Epithelial cell of esophagus (primary cell): ENCODE results near the gene GSTM1.

Source experiments
- DNase-seq: peaks from one replicate; pipeline ENCODE4 v3.0.0; 2010; ENCODE audit warnings: low read depth
- H3K4me3 ChIP-seq: 2 replicates; pipeline ENCODE4 v1.5.1; 2011; ENCODE audit warnings: mild to moderate bottlenecking, low read length, control low read depth
- TF ChIP-seq, protein P1 (sequence below): IDR thresholded peaks from 2 replicates; pipeline ENCODE4 v1.5.1; 2011; ENCODE audit warnings: low read depth, mild to moderate bottlenecking, low read length, control low read depth, inconsistent platforms; ENCODE audit not compliant: insufficient read depth; ENCODE audit errors: missing control alignments

Gene GSTM1

DNA sequence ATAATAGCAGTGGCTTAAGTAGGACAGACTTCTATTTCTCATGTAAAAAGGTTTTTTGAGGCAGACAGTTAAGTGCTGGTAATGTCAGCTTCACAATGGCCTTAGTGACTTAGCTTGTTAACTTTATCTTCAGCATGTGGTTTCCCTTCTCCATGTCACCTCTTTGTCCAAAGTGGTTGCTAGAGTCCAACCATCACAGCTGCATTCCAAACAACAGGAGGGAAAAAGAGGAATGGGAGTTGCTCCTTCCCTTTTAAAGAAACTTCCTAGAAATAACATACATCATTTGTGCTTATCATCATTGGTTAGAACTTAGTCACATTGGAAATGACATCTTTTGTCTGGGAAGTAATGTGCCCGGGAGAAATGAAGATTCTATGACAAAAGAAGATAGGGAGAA, 34.4 kb downstream of the GSTM1 start:
- no peak overlapping the region for H3K4me3 ChIP-seq
- no peak for DNase-seq
- TF ChIP-seq, protein P1, sequence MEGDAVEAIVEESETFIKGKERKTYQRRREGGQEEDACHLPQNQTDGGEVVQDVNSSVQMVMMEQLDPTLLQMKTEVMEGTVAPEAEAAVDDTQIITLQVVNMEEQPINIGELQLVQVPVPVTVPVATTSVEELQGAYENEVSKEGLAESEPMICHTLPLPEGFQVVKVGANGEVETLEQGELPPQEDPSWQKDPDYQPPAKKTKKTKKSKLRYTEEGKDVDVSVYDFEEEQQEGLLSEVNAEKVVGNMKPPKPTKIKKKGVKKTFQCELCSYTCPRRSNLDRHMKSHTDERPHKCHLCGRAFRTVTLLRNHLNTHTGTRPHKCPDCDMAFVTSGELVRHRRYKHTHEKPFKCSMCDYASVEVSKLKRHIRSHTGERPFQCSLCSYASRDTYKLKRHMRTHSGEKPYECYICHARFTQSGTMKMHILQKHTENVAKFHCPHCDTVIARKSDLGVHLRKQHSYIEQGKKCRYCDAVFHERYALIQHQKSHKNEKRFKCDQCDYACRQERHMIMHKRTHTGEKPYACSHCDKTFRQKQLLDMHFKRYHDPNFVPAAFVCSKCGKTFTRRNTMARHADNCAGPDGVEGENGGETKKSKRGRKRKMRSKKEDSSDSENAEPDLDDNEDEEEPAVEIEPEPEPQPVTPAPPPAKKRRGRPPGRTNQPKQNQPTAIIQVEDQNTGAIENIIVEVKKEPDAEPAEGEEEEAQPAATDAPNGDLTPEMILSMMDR = no peak

DNA sequence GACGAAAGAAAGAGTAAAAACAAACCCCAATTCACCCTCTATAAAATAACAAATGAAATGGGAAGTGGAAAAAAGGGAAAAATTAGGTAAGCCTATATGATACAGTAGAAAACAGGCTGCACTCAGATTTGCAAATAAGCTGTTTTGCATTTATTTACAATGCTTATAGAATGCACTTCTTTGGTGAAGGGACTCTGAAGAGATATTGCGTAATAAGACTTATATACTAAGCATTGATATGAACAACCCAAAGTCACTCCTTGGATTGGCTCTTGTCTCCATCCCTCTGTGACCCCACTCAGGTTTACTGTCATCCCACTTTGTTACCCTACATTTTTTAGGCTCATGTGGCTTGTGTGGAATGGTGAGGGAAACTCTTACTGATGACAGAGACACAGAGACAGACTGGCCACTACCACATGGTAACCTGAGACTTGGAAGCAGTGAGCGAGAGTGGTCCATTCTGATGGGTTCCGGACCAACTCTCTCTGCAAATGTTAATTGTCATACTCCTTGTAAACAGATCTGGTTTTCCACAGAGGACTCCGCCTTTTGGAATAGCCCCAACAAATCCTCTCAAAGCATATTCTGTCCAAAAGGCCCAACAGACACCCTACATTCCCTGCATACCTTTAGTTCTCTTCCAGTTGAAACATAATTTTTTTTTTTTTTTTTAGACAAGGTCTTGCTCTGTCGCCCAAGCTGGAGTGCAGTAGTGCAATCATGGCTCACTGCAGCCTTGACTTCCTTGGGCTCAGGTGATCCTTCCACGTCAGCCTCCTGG, 35.5 kb downstream of the GSTM1 start:
- no peak for DNase-seq
- H3K4me3 ChIP-seq = no peak overlapping the region
- TF ChIP-seq, protein P1 = no peak

DNA sequence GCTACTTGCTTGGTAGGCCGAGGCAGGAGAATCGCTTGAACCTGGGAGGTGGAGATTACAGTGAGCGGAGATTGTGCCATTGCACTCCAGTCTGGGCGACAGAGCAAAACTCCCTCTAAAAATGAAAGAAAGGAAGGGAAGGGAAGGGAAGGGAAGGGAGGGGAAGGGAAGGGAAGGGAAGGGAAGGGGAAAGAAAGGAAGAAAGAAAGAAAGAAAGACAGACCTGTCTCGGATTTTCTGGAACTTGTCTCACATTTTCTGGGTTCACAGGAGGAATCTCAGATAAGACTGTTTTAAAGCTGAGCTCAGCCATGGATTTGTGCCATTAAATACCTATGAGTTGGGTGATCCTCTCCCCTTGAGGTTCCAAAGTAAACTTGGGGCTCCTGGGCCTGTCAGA, 37.3 kb downstream of the GSTM1 start:
- H3K4me3 ChIP-seq = no peak overlapping the region
- no peak for DNase-seq
- TF ChIP-seq, protein P1 = no peak

DNA sequence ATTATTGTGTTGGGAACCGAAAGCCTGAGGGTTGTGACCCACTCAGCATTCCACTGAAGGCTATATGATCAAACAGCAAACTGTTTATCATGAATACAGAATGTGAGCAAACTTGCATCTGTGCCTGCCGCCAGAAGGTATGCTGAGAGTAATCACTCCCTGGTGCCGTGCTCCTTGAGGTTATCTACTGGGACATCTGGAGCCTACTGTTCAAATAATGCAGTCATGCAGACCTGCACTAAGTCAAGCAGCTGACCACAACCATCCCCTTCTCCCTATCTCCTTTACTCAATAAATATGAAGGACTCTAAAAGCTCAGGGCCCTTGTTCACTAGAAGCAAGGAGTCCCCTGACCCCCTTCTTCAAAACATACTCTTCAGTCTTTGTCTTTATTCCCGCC, 37.9 kb downstream of the GSTM1 start:
- TF ChIP-seq, protein P1 = no peak
- no peak overlapping the region for H3K4me3 ChIP-seq
- no peak for DNase-seq

DNA sequence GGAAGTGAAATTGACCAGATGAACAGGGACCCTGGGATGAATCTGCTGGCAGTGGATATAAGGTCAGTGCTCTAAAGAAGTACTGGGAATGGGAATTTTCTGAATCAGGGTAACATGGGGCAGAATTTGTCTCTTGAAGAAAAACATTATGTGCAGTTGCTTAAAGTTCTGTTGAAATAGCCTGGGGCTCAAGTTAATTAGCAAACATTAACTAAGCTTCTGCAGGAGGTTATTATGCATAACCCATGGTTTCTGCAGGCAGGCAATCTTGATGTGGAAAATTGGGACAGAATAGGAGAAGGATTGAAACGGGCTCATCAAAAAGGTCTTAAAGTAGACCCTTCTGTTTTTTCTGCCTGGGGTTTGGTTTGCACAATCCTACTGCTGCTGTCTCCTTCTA, 38.4 kb downstream of the GSTM1 start:
- no peak for DNase-seq
- no peak overlapping the region for H3K4me3 ChIP-seq
- TF ChIP-seq, protein P1 = no peak

DNA sequence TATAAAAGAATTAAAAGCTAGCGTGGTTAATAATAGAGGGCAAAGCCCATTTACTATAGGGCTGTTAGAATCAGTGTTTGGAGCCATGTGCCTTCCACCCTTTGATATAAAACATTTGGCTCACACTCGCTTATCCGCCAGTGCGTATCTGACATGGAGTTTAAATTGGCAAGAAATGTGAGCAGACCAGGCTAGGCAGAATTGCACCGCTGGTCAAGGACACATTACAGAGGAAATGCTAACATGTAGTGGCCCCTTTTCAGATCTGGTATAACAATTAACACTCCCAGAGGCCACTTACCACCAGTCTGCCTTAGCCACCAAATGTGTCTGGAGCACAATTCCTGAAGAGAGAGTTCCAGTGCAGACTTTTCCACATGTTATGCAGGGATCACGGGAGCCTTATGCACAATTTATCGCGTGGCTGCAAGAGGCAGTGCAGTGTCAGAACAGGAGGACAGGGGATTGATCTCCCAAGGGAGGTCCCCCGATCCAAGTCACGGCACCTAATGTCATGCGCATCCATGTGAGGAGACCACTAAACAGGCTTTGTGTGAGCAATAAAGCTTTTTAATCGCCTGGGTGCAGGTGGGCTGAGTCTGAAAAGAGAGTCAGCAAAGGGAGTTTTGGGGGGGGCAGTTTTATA, 39.2 kb downstream of the GSTM1 start:
- TF ChIP-seq, protein P1 = no peak
- no peak for DNase-seq
- H3K4me3 ChIP-seq = no peak overlapping the region
